NCI-H510A (cell line): ENCODE data around the gene HCFC1.

Experiments used
- DNase-seq: peaks from one replicate; lab custom pipeline; 2025; lab: John Stamatoyannopoulos, UW

Gene HCFC1

GRCh38 chrX:153922932-153923857 lies 48.4 kb downstream of the HCFC1 start:
- DNase-seq, result no peak

GRCh38 chrX:153921511-153922446 lies 49.8 kb downstream of the HCFC1 start:
- DNase-seq, result no peak

- no peak for DNase-seq
Observed at GRCh38 chrX:153921070-153921469, 50.5 kb downstream of the HCFC1 start.

GRCh38 chrX:153920546-153920945 lies 51.1 kb downstream of the HCFC1 start:
- no peak for DNase-seq

GRCh38 chrX:153919281-153919680 lies 52.3 kb downstream of the HCFC1 start:
- no peak for DNase-seq

- DNase-seq, result no peak
Observed at GRCh38 chrX:153917869-153918268, 53.7 kb downstream of the HCFC1 start.

GRCh38 chrX:153913701-153914100 lies 57.9 kb downstream of the HCFC1 start:
- no peak for DNase-seq

- no peak for DNase-seq
Observed at GRCh38 chrX:153913211-153913610, 58.4 kb downstream of the HCFC1 start.

GRCh38 chrX:153911798-153912197 lies 59.8 kb downstream of the HCFC1 start:
- no peak for DNase-seq

GRCh38 chrX:153910446-153910845 lies 61.2 kb downstream of the HCFC1 start:
- DNase-seq, result no peak

GRCh38 chrX:153909980-153910360 lies 61.6 kb downstream of the HCFC1 start:
- no peak for DNase-seq

GRCh38 chrX:153909024-153909979 lies 62.3 kb downstream of the HCFC1 start:
- DNase-seq, result no peak

- DNase-seq, result no peak
Observed at GRCh38 chrX:153908219-153908860, 63.3 kb downstream of the HCFC1 start.

- DNase-seq, result no peak
Observed at GRCh38 chrX:153907456-153907855, 64.2 kb downstream of the HCFC1 start.

GRCh38 chrX:153906126-153906917 lies 65.3 kb downstream of the HCFC1 start:
- no peak for DNase-seq

GRCh38 chrX:153905481-153906095 lies 66.0 kb downstream of the HCFC1 start:
- no peak for DNase-seq

GRCh38 chrX:153903991-153904957 lies 67.3 kb downstream of the HCFC1 start, which contains the start of gene AVPR2:
TSS of gene AVPR2 (plus strand) at chrX:153904673. CDS start at chrX:153905146, 473 bp downstream.
- no peak for DNase-seq

- no peak for DNase-seq
Observed at GRCh38 chrX:153903238-153903980, 68.2 kb downstream of the HCFC1 start.
